SKM-1 (cell line): ENCODE results near the gene SRP68.
"Not testable (repeated sequence)": the region's sequence is repeated elsewhere in the genome, so short reads cannot be mapped to it uniquely, and the experiment has no call there.

ENCODE experiments used
- DNase-seq: peaks from one replicate; lab custom pipeline; 2025; ENCODE audit not compliant: unreplicated experiment; lab: John Stamatoyannopoulos, UW

Gene SRP68

GRCh38 chr17:76046064-76046463, 26.3 kb downstream of the SRP68 start:
- no peak for DNase-seq

- DNase-seq, result not testable (repeated sequence)
Observed at GRCh38 chr17:76044475-76045007, 27.8 kb downstream of the SRP68 start.

GRCh38 chr17:76042868-76043267, 29.4 kb downstream of the SRP68 start:
- not testable (repeated sequence) for DNase-seq

- no peak for DNase-seq
Observed at GRCh38 chr17:76040376-76040775, 31.9 kb downstream of the SRP68 start.

- DNase-seq, result no peak
Observed at GRCh38 chr17:76039121-76039520, 33.2 kb downstream of the SRP68 start.

GRCh38 chr17:76038050-76038449, 34.3 kb downstream of the SRP68 start:
- no peak for DNase-seq

- DNase-seq, result no peak
Observed at GRCh38 chr17:76036497-76037261, 35.6 kb downstream of the SRP68 start.

- DNase-seq, result no peak
Observed at GRCh38 chr17:76034428-76035350, 37.6 kb downstream of the SRP68 start.

- no peak for DNase-seq
Observed at GRCh38 chr17:76033139-76033538, 39.2 kb downstream of the SRP68 start.

GRCh38 chr17:76032780-76033108, 39.6 kb downstream of the SRP68 start:
- DNase-seq, result no peak

GRCh38 chr17:76032073-76032779, 40.1 kb downstream of the SRP68 start:
- no peak for DNase-seq

GRCh38 chr17:76027159-76027839, 45.0 kb downstream of the SRP68 start, which contains the start of gene EVPL:
TSS of gene EVPL (minus strand) at chr17:76027306. CDS start at chr17:76027198, 108 bp downstream.
- DNase-seq, result no peak

GRCh38 chr17:76026714-76027158, 45.6 kb downstream of the SRP68 start:
- DNase-seq, result no peak

- DNase-seq, result no peak
Observed at GRCh38 chr17:76025294-76025693, 47.0 kb downstream of the SRP68 start.

- no peak for DNase-seq
Observed at GRCh38 chr17:76024353-76024752, 48.0 kb downstream of the SRP68 start.

- DNase-seq, result no peak
Observed at GRCh38 chr17:76023900-76024237, 48.4 kb downstream of the SRP68 start.

GRCh38 chr17:76022973-76023899, 49.1 kb downstream of the SRP68 start:
- DNase-seq, result no peak

GRCh38 chr17:76022285-76022684, 50.0 kb downstream of the SRP68 start:
- DNase-seq, result no peak

GRCh38 chr17:76019833-76020467, 52.4 kb downstream of the SRP68 start:
- no peak for DNase-seq
